H9 (cell line): ENCODE results near the gene SH3GLB2. TPM values are rescaled to one million over a fixed set of nuclear protein-coding genes. Genes with fewer than 3 reads are reported as not detected.

Experiments used
- DNase-seq: peaks from one replicate; pipeline ENCODE4 v3.0.0-alpha.2; 2017
- H2AFZ ChIP-seq: one replicate; pipeline ENCODE4 v1.6.1; 2013; ENCODE audit warnings: mild to moderate bottlenecking, low read length, control low read depth, moderate library complexity
- H2AK5ac ChIP-seq: 2 replicates; pipeline ENCODE4 v1.6.1; 2013; ENCODE audit warnings: low read length, control low read depth, mixed read lengths; ENCODE audit not compliant: insufficient read length
- H2BK120ac ChIP-seq: one replicate; pipeline ENCODE4 v1.6.1; 2013; ENCODE audit warnings: low read depth, mild to moderate bottlenecking, low read length, control low read depth, inconsistent platforms; ENCODE audit not compliant: poor library complexity, severe bottlenecking
- H2BK12ac ChIP-seq: 2 replicates; pipeline ENCODE4 v1.6.1; 2013; ENCODE audit warnings: low read length, control low read depth, mixed read lengths, low read depth; ENCODE audit not compliant: insufficient read length
- H2BK15ac ChIP-seq: 2 replicates; pipeline ENCODE4 v1.6.1; 2013; ENCODE audit warnings: low read depth, low read length, control low read depth
- H2BK20ac ChIP-seq: one replicate; pipeline ENCODE4 v1.6.1; 2013; ENCODE audit warnings: low read depth, mild to moderate bottlenecking, low read length, control low read depth, inconsistent platforms; ENCODE audit not compliant: poor library complexity, severe bottlenecking
- H2BK5ac ChIP-seq: 2 replicates; pipeline ENCODE4 v1.6.1; 2013; ENCODE audit warnings: low read length, control low read depth, mixed read lengths; ENCODE audit not compliant: insufficient read length
- H3K14ac ChIP-seq: 2 replicates; pipeline ENCODE4 v1.6.1; 2013; ENCODE audit warnings: low read length, control low read depth; ENCODE audit not compliant: insufficient read depth
- H3K18ac ChIP-seq: 2 replicates; pipeline ENCODE4 v1.6.1; 2013; ENCODE audit warnings: low read depth, mild to moderate bottlenecking, mixed read lengths, low read length, control low read depth; ENCODE audit not compliant: insufficient read length
- H3K23ac ChIP-seq: 2 replicates; pipeline ENCODE4 v1.6.1; 2013; ENCODE audit warnings: low read length, control low read depth, mixed read lengths, low read depth; ENCODE audit not compliant: insufficient read length
- H3K23me2 ChIP-seq: 2 replicates; pipeline ENCODE4 v1.6.1; 2013; ENCODE audit warnings: low read depth, mild to moderate bottlenecking, mixed read lengths, low read length, control low read depth; ENCODE audit not compliant: insufficient read length, poor library complexity, severe bottlenecking
- H3K27ac ChIP-seq: 2 replicates; pipeline ENCODE4 v1.5.1; 2013; ENCODE audit warnings: low read length, control low read depth, mixed read lengths, low read depth; ENCODE audit not compliant: insufficient read length
- H3K27me3 ChIP-seq: 2 replicates; pipeline ENCODE4 v1.6.1; 2013; ENCODE audit warnings: low read length, control low read depth, inconsistent platforms; ENCODE audit not compliant: insufficient read depth
- H3K4ac ChIP-seq: 2 replicates; pipeline ENCODE4 v1.6.1; 2013; ENCODE audit warnings: low read depth, mild to moderate bottlenecking, control low read depth, inconsistent platforms, low read length, moderate library complexity
- H3K4me1 ChIP-seq: 2 replicates; pipeline ENCODE4 v1.6.1; 2013; ENCODE audit warnings: low read length, control low read depth, inconsistent platforms; ENCODE audit not compliant: insufficient read depth
- H3K4me2 ChIP-seq: 2 replicates; pipeline ENCODE4 v1.6.1; 2013; ENCODE audit warnings: low read length, control low read depth, mixed read lengths; ENCODE audit not compliant: insufficient read length, insufficient read depth
- H3K56ac ChIP-seq: 2 replicates; pipeline ENCODE4 v1.6.1; 2013; ENCODE audit warnings: low read depth, mild to moderate bottlenecking, mixed read lengths, low read length, control low read depth; ENCODE audit not compliant: insufficient read length
- H3K79me1 ChIP-seq: 2 replicates; pipeline ENCODE4 v1.6.1; 2013; ENCODE audit warnings: low read depth, mild to moderate bottlenecking, moderate library complexity, low read length, control low read depth, inconsistent platforms; ENCODE audit not compliant: insufficient read depth, poor library complexity, severe bottlenecking
- H3K79me2 ChIP-seq: 2 replicates; pipeline ENCODE4 v1.6.1; 2013; ENCODE audit warnings: low read length, control low read depth, inconsistent platforms; ENCODE audit not compliant: insufficient read depth
- H3K9ac ChIP-seq: 2 replicates; pipeline ENCODE4 v1.6.1; 2013; ENCODE audit warnings: low read length, control low read depth, mixed read lengths; ENCODE audit not compliant: insufficient read length; ENCODE audit errors: extremely low read depth
- H3K9me3 ChIP-seq: one replicate; pipeline ENCODE4 v1.6.1; 2013; ENCODE audit warnings: low read depth, low read length, inconsistent platforms; ENCODE audit not compliant: control insufficient read depth
- H3T11ph ChIP-seq: one replicate; pipeline ENCODE4 v1.6.1; 2013; ENCODE audit warnings: mild to moderate bottlenecking, low read length, control low read depth, inconsistent platforms
- H4K20me1 ChIP-seq: one replicate; pipeline ENCODE4 v1.6.1; 2013; ENCODE audit not compliant: control insufficient read depth, insufficient read length, insufficient read depth
- H4K5ac ChIP-seq: 2 replicates; pipeline ENCODE4 v1.6.1; 2013; ENCODE audit warnings: low read depth, mild to moderate bottlenecking, mixed read lengths, low read length, control low read depth; ENCODE audit not compliant: insufficient read length
- H4K8ac ChIP-seq: replicated peaks from 2 replicates; pipeline ENCODE4 v1.6.1; 2013; ENCODE audit warnings: low read length, control low read depth, mixed read lengths, low read depth; ENCODE audit not compliant: insufficient read length
- H4K91ac ChIP-seq: 2 replicates; pipeline ENCODE4 v1.6.1; 2013; ENCODE audit warnings: low read depth, mild to moderate bottlenecking, moderate library complexity, mixed read lengths, low read length, control low read depth; ENCODE audit not compliant: insufficient read length
- H3K27ac Mint-ChIP-seq, 3 experiments: 2 replicates in 2 of 3; 3 replicates in 1 of 3; pipeline ENCODE4 v1.8.0; 2020 to 2021; ENCODE audit warnings: mixed read lengths in 3 of 3, mild to moderate bottlenecking in 1 of 3, moderate library complexity in 1 of 3
- H3K27me3 Mint-ChIP-seq: 2 replicates; pipeline ENCODE4 v1.8.0; 2021; ENCODE audit warnings: low read depth, mild to moderate bottlenecking, moderate library complexity, mixed read lengths
- H3K36me3 Mint-ChIP-seq, 3 experiments: 2 replicates in 2 of 3; 3 replicates in 1 of 3; pipeline ENCODE4 v1.8.0; 2020 to 2021; ENCODE audit warnings: low read depth in 3 of 3, mixed read lengths in 3 of 3; ENCODE audit not compliant: insufficient read depth in 1 of 3
- H3K4me1 Mint-ChIP-seq, 2 experiments: 2 replicates each; pipeline ENCODE4 v1.8.0; 2020; ENCODE audit warnings: mixed read lengths in 2 of 2
- H3K4me3 Mint-ChIP-seq, 2 experiments: 2 replicates in 1 of 2; 3 replicates in 1 of 2; pipeline ENCODE4 v1.8.0; 2020 to 2021; ENCODE audit warnings: mild to moderate bottlenecking in 2 of 2, mixed read lengths in 2 of 2, moderate library complexity in 1 of 2
- H3K9me3 Mint-ChIP-seq, 2 experiments: 2 replicates in 1 of 2; 3 replicates in 1 of 2; pipeline ENCODE4 v1.8.0; 2020; ENCODE audit warnings: mild to moderate bottlenecking in 2 of 2, mixed read lengths in 2 of 2, moderate library complexity in 1 of 2
- CTCF ChIP-seq: fragments of 200-600 bp; sonication (generic); conservative IDR thresholded peaks from 3 replicates; pipeline ENCODE4 v1.8.0; 2021; ENCODE audit warnings: antibody characterized with exemption, mild to moderate bottlenecking
- WGBS: extraction: QIAGEN DNeasy Blood & Tissue Kit; methylation state at CpG from one replicate; pipeline ENCODE4 v1.1.7; 2013; ENCODE audit warnings: missing lambda C conversion rate, low lambda C conversion rate, mixed read lengths; ENCODE audit not compliant: insufficient read length; ENCODE audit errors: extremely low coverage; 5-methylcytosine and 5-hydroxymethylcytosine counted together
- total RNA-seq: library from RNA; stranded (reverse); gene quantifications from 2 replicates; pipeline ENCODE4 v1.2.1, GENCODE V29; 2021

The SH3GLB2 gene
- total RNA-seq, 1 experiment from 2014 or later, result 69.5 TPM

GRCh38 chr9:129053020-129053419, 24.9 kb upstream of the SH3GLB2 start:
- no peak overlapping the region for H3T11ph ChIP-seq
- no peak overlapping the region for H4K8ac ChIP-seq
- H3K4me2 ChIP-seq, result no peak overlapping the region
- no peak overlapping the region for H3K18ac ChIP-seq
- H4K91ac ChIP-seq, result no peak overlapping the region
- no peak overlapping the region for H3K14ac ChIP-seq
- H3K4me1 Mint-ChIP-seq, result no peaks in the 10 kb centered on the region
- no peak overlapping the region for H2BK20ac ChIP-seq
- H2BK15ac ChIP-seq, result no peak overlapping the region
- H3K27me3 Mint-ChIP-seq, result no peaks in the 10 kb centered on the region
- H2AFZ ChIP-seq, result no peak overlapping the region
- H4K5ac ChIP-seq, result no peak overlapping the region
- no peak overlapping the region for H3K4me3 Mint-ChIP-seq
- H2AK5ac ChIP-seq, result no peak overlapping the region
- no peak overlapping the region for H3K23ac ChIP-seq
- no peaks in the 10 kb centered on the region for H3K79me2 ChIP-seq
- no peaks in the 10 kb centered on the region for H3K23me2 ChIP-seq
- H4K20me1 ChIP-seq, result peaks cover 3% of the 10 kb centered on the region
- no CpG with 5 or more reads among the region's 6 CpGs for WGBS
- no peak overlapping the region for H3K9ac ChIP-seq
- H3K36me3 Mint-ChIP-seq, result peaks cover 16 to 42% (median 27%) of the 10 kb centered on the region in 3 experiments; a peak in 6 of 7 replicates
- no peak overlapping the region for H3K27ac Mint-ChIP-seq
- H3K9me3 Mint-ChIP-seq, result no peaks in the 10 kb centered on the region
- no peak for DNase-seq
- no peak overlapping the region for H3K27ac ChIP-seq
- H3K56ac ChIP-seq, result no peak overlapping the region
- no peaks in the 10 kb centered on the region for H3K79me1 ChIP-seq
- no peaks in the 10 kb centered on the region for H3K4me1 ChIP-seq
- H2BK5ac ChIP-seq, result no peak overlapping the region
- no peaks in the 10 kb centered on the region for H3K27me3 ChIP-seq
- H3K9me3 ChIP-seq, result no peaks in the 10 kb centered on the region
- no peak for TF ChIP-seq CTCF
- no peak overlapping the region for H3K4ac ChIP-seq
- no peak overlapping the region for H2BK12ac ChIP-seq
- no peak overlapping the region for H2BK120ac ChIP-seq
